ENCODE results near the gene ATXN7L1.
"Not testable (repeated sequence)": the region's sequence is repeated elsewhere in the genome, so short reads cannot be mapped to it uniquely, and the experiment has no call there.

Gene ATXN7L1

GRCh38 chr7:105710720-105711119 is 165.7 kb downstream of the ATXN7L1 start:
- not testable (repeated sequence) for H2BK5ac ChIP-seq (ENCODE audit: low read depth, low read length, poor library complexity); H3K79me2 ChIP-seq (ENCODE audit: control insufficient read depth, insufficient read depth, low read length, poor library complexity)

GRCh38 chr7:105708763-105709080 is 167.7 kb downstream of the ATXN7L1 start:
- Histone ChIP-seq H3K4me1 (ENCODE audit: control insufficient read depth in 1 of 2, insufficient read depth in 2 of 2, low read length in 2 of 2) (peaks cover 0 to under 1% of the 10 kb centered on the region in 2 experiments), H3K36me3 (ENCODE audit: control insufficient read depth in 1 of 2, insufficient read depth in 2 of 2, low read length in 2 of 2) (peaks cover 0 to 4% of the 10 kb centered on the region in 2 experiments), H3K4me3 (ENCODE audit: low read depth, low read length) (no peak overlapping the region)

More at GRCh38 chr7:105710720-105711119, 165.7 kb downstream of the ATXN7L1 start:
- not testable (repeated sequence) for H3K18ac ChIP-seq (ENCODE audit: low read length); H3K36me3 ChIP-seq (ENCODE audit: control insufficient read depth in 1 of 2, insufficient read depth in 2 of 2, low read length in 2 of 2); H2BK12ac ChIP-seq (ENCODE audit: low read length); H3K4me1 ChIP-seq (ENCODE audit: control insufficient read depth in 1 of 2, insufficient read depth in 2 of 2, low read length in 2 of 2); H3K14ac ChIP-seq (ENCODE audit: low read length); H3K4me2 ChIP-seq (ENCODE audit: low read length); H3K9ac ChIP-seq (ENCODE audit: low read length); H2BK120ac ChIP-seq (ENCODE audit: insufficient read depth, low read length, poor library complexity); H3K27me3 ChIP-seq (ENCODE audit: insufficient read depth, low read length); H3K23ac ChIP-seq (ENCODE audit: low read length); H3K27ac ChIP-seq (ENCODE audit: low read depth, low read length); DNase-seq; H2AFZ ChIP-seq (ENCODE audit: insufficient read depth, low read length, poor library complexity); H3K79me1 ChIP-seq (ENCODE audit: low read length); H3K4ac ChIP-seq (ENCODE audit: low read depth, low read length); H4K91ac ChIP-seq (ENCODE audit: low read depth, low read length); H3K4me3 ChIP-seq (ENCODE audit: low read depth, low read length); H2AK5ac ChIP-seq (ENCODE audit: low read length); H4K12ac ChIP-seq (ENCODE audit: low read depth, low read length); H4K8ac ChIP-seq (ENCODE audit: low read depth, low read length)
- no CpG with 5 or more reads among the region's 4 CpGs for whole genome bisulfite sequencing (ENCODE audit: extremely low coverage, insufficient coverage, insufficient read length)
- peaks cover 13% of the 10 kb centered on the region for H3K9me3 ChIP-seq (ENCODE audit: insufficient read depth, low read depth, low read length)

GRCh38 chr7:105707967-105708762 is 168.2 kb downstream of the ATXN7L1 start:
- no peak overlapping the region for H4K12ac ChIP-seq (ENCODE audit: low read depth, low read length)
- H3K4ac ChIP-seq (ENCODE audit: low read depth, low read length) = no peak overlapping the region
- no peak for DNase-seq
- H3K4me3 ChIP-seq (ENCODE audit: low read depth, low read length) = no peak overlapping the region
- no peak overlapping the region for H4K91ac ChIP-seq (ENCODE audit: low read depth, low read length)
- no peak overlapping the region for H3K18ac ChIP-seq (ENCODE audit: low read length)
- H3K36me3 ChIP-seq (ENCODE audit: control insufficient read depth in 1 of 2, insufficient read depth in 2 of 2, low read length in 2 of 2) = peaks cover 0 to 4% of the 10 kb centered on the region in 2 experiments
- no peak overlapping the region for H2BK120ac ChIP-seq (ENCODE audit: insufficient read depth, low read length, poor library complexity)
- no peak overlapping the region for H3K23ac ChIP-seq (ENCODE audit: low read length)
- no peak overlapping the region for H2AFZ ChIP-seq (ENCODE audit: insufficient read depth, low read length, poor library complexity)
- no peak overlapping the region for H2AK5ac ChIP-seq (ENCODE audit: low read length)
- WGBS (ENCODE audit: extremely low coverage, insufficient coverage, insufficient read length) = no CpG with 5 or more reads among the region's 9 CpGs
- no peak overlapping the region for H2BK5ac ChIP-seq (ENCODE audit: low read depth, low read length, poor library complexity)
- H3K4me1 ChIP-seq (ENCODE audit: control insufficient read depth in 1 of 2, insufficient read depth in 2 of 2, low read length in 2 of 2) = peaks cover 0 to 3% of the 10 kb centered on the region in 2 experiments
- H3K27me3 ChIP-seq (ENCODE audit: insufficient read depth, low read length) = no peaks in the 10 kb centered on the region
- no peak overlapping the region for H3K14ac ChIP-seq (ENCODE audit: low read length)
- peaks cover 9% of the 10 kb centered on the region for H3K9me3 ChIP-seq (ENCODE audit: insufficient read depth, low read depth, low read length)
- no peak overlapping the region for H3K9ac ChIP-seq (ENCODE audit: low read length)
- H3K27ac ChIP-seq (ENCODE audit: low read depth, low read length) = no peak overlapping the region
- no peak overlapping the region for H4K8ac ChIP-seq (ENCODE audit: low read depth, low read length)
- no peaks in the 10 kb centered on the region for H3K79me1 ChIP-seq (ENCODE audit: low read length)
- H3K4me2 ChIP-seq (ENCODE audit: low read length) = no peak overlapping the region
- no peaks in the 10 kb centered on the region for H3K79me2 ChIP-seq (ENCODE audit: control insufficient read depth, insufficient read depth, low read length, poor library complexity)
- no peak overlapping the region for H2BK12ac ChIP-seq (ENCODE audit: low read length)

More at GRCh38 chr7:105708763-105709080, 167.7 kb downstream of the ATXN7L1 start:
- Histone ChIP-seq H3K27me3 (ENCODE audit: insufficient read depth, low read length) (no peaks in the 10 kb centered on the region), H2AFZ (ENCODE audit: insufficient read depth, low read length, poor library complexity) (no peak overlapping the region), H4K12ac (ENCODE audit: low read depth, low read length) (no peak overlapping the region), H2BK120ac (ENCODE audit: insufficient read depth, low read length, poor library complexity) (no peak overlapping the region), H2AK5ac (ENCODE audit: low read length) (no peak overlapping the region), H3K4me2 (ENCODE audit: low read length) (no peak overlapping the region), H4K8ac (ENCODE audit: low read depth, low read length) (no peak overlapping the region), H3K79me2 (ENCODE audit: control insufficient read depth, insufficient read depth, low read length, poor library complexity) (no peaks in the 10 kb centered on the region), H4K91ac (ENCODE audit: low read depth, low read length) (no peak overlapping the region), H3K9me3 (ENCODE audit: insufficient read depth, low read depth, low read length) (peaks cover 13% of the 10 kb centered on the region), H3K18ac (ENCODE audit: low read length) (no peak overlapping the region), H3K79me1 (ENCODE audit: low read length) (no peaks in the 10 kb centered on the region), H3K9ac (ENCODE audit: low read length) (no peak overlapping the region), H3K27ac (ENCODE audit: low read depth, low read length) (no peak overlapping the region), H3K4ac (ENCODE audit: low read depth, low read length) (no peak overlapping the region), H3K23ac (ENCODE audit: low read length) (no peak overlapping the region), H3K14ac (ENCODE audit: low read length) (no peak overlapping the region), H2BK5ac (ENCODE audit: low read depth, low read length, poor library complexity) (no peak overlapping the region), H2BK12ac (ENCODE audit: low read length) (no peak overlapping the region)
- WGBS (ENCODE audit: extremely low coverage, insufficient coverage, insufficient read length) = no CpG with 5 or more reads among the region's 4 CpGs
- DNase-seq = no peak

GRCh38 chr7:105707381-105707780 is 169.0 kb downstream of the ATXN7L1 start:
- H3K4me3 ChIP-seq (ENCODE audit: low read depth, low read length) = no peak overlapping the region

More at GRCh38 chr7:105707381-105707780, 169.0 kb downstream of the ATXN7L1 start:
- Histone ChIP-seq H2AFZ (ENCODE audit: insufficient read depth, low read length, poor library complexity) (no peak overlapping the region), H3K14ac (ENCODE audit: low read length) (no peak overlapping the region), H2BK12ac (ENCODE audit: low read length) (no peak overlapping the region), H3K4me2 (ENCODE audit: low read length) (no peak overlapping the region), H3K79me1 (ENCODE audit: low read length) (no peaks in the 10 kb centered on the region), H3K79me2 (ENCODE audit: control insufficient read depth, insufficient read depth, low read length, poor library complexity) (no peaks in the 10 kb centered on the region), H4K8ac (ENCODE audit: low read depth, low read length) (no peak overlapping the region), H2BK120ac (ENCODE audit: insufficient read depth, low read length, poor library complexity) (no peak overlapping the region), H3K23ac (ENCODE audit: low read length) (no peak overlapping the region), H4K12ac (ENCODE audit: low read depth, low read length) (no peak overlapping the region), H3K4ac (ENCODE audit: low read depth, low read length) (no peak overlapping the region), H3K9ac (ENCODE audit: low read length) (no peak overlapping the region), H2BK5ac (ENCODE audit: low read depth, low read length, poor library complexity) (no peak overlapping the region), H3K27me3 (ENCODE audit: insufficient read depth, low read length) (no peaks in the 10 kb centered on the region), H3K4me1 (ENCODE audit: control insufficient read depth in 1 of 2, insufficient read depth in 2 of 2, low read length in 2 of 2) (peaks cover 0 to 3% of the 10 kb centered on the region in 2 experiments), H2AK5ac (ENCODE audit: low read length) (no peak overlapping the region), H3K27ac (ENCODE audit: low read depth, low read length) (no peak overlapping the region), H3K9me3 (ENCODE audit: insufficient read depth, low read depth, low read length) (peaks cover 8% of the 10 kb centered on the region), H4K91ac (ENCODE audit: low read depth, low read length) (no peak overlapping the region), H3K36me3 (ENCODE audit: control insufficient read depth in 1 of 2, insufficient read depth in 2 of 2, low read length in 2 of 2) (peaks cover 0 to 4% of the 10 kb centered on the region in 2 experiments), H3K18ac (ENCODE audit: low read length) (no peak overlapping the region)
- DNase-seq = no peak
- no CpG with 5 or more reads among the region's 3 CpGs for WGBS (ENCODE audit: extremely low coverage, insufficient coverage, insufficient read length)

Data from trophoblast cell (in vitro differentiated cells and primary cell).